Measurements from ENCODE around the gene SLIT3.

SLIT3 gene

GRCh38 chr5:168899264-168899663, 401.7 kb downstream of the SLIT3 start:
- DNase-seq (ENCODE audit: insufficient read length, low spot score) (no peak), FAIRE-seq (no peak)
- TF ChIP-seq CTCF (IDR thresholded peaks at IDR 0.05; ENCODE audit: insufficient read depth, missing control alignments), result no peak

DNA sequence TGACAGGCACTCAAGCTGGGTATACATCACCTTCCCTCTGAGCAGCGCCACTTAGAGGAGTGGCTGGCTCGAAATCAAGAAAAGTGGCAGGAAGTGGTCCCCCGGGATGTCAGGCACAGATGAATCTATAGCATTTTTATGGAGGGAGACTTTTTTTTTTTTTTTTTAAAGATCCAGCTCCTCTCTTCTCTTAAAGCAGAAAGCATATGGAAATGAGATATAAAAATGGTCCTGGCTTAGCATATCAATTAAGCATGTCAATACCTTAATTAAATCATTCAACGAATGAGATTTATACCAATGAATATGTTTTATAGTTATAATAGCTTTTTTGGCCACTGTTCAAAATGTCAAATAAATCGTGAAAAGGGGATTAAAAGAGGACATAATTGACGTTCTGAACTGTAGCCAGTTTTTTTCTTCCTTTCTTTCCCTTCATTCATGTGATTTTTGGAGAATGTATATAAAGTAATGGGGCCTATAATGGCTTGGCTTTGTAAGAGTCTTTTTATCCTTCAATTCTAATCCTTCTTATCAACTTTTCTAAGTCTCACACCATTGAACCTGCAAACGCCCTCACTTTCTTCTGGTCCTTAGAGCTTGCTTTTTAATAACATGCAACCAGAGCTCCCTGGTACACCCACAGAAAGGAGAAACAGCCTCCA, 402.6 kb downstream of the SLIT3 start:
- no peak for DNase-seq (ENCODE audit: insufficient read length, low spot score)
- peak; percentile 6 for TF ChIP-seq CTCF (IDR thresholded peaks at IDR 0.05; ENCODE audit: insufficient read depth, missing control alignments)
- FAIRE-seq, result no peak

- FAIRE-seq, result no peak
- TF ChIP-seq CTCF (IDR thresholded peaks at IDR 0.05; ENCODE audit: insufficient read depth, missing control alignments), result no peak
- no peak for DNase-seq (ENCODE audit: insufficient read length, low spot score)
These were observed 403.4 kb downstream of the SLIT3 start for GRCh38 chr5:168897387-168898122.

GRCh38 chr5:168895295-168896071, 405.5 kb downstream of the SLIT3 start:
- FAIRE-seq, result no peak
- DNase-seq (ENCODE audit: insufficient read length, low spot score), result no peak

GRCh38 chr5:168893283-168893682, 407.7 kb downstream of the SLIT3 start:
- DNase-seq (ENCODE audit: insufficient read length, low spot score), result no peak
- TF ChIP-seq CTCF (IDR thresholded peaks at IDR 0.05; ENCODE audit: insufficient read depth, missing control alignments), result no peak
- FAIRE-seq, result no peak

More at GRCh38 chr5:168895295-168896071, 405.5 kb downstream of the SLIT3 start:
- no peak for TF ChIP-seq CTCF (IDR thresholded peaks at IDR 0.05; ENCODE audit: insufficient read depth, missing control alignments)

- FAIRE-seq, result peak; percentile 21
- no peak for TF ChIP-seq CTCF (IDR thresholded peaks at IDR 0.05; ENCODE audit: insufficient read depth, missing control alignments)
These were observed 408.2 kb downstream of the SLIT3 start for GRCh38 chr5:168892618-168893186.

More at GRCh38 chr5:168892618-168893186, 408.2 kb downstream of the SLIT3 start:
- no peak for DNase-seq (ENCODE audit: insufficient read length, low spot score)

Data from D721Med (cell line).